CD8-positive, alpha-beta memory T cell (primary cell): ENCODE results near the gene FES. TPM values are rescaled to one million over a fixed set of nuclear protein-coding genes. Genes with fewer than 3 reads are reported as not detected.

Experiments
- CTCF ChIA-PET: fragments of 350-600 bp; sonication (Branson Sonifier 250); formaldehyde crosslinking; loops from one replicate; lab custom pipeline; 2021; ENCODE audit warnings: antibody characterized with exemption; lab: Charles Lee
- POLR2A ChIA-PET: fragments of 350-600 bp; sonication (Branson Sonifier 250); formaldehyde crosslinking; loops from one replicate; lab custom pipeline; 2021; ENCODE audit warnings: antibody characterized with exemption; lab: Charles Lee
- DNase-seq, 5 donors: peaks; one replicate each; pipeline versions ENCODE4 v3.0.0 to v3.0.0-alpha.2; 2020 to 2022; ENCODE audit warnings: mixed read lengths in 1 of 5
- H3K27ac ChIP-seq: one replicate; pipeline ENCODE4 v1.7.0; 2013; ENCODE audit warnings: low read depth, mild to moderate bottlenecking, low read length, moderate library complexity
- H3K27me3 ChIP-seq: 2 replicates; pipeline ENCODE4 v1.7.0; 2013; ENCODE audit warnings: low read length, mild to moderate bottlenecking; ENCODE audit not compliant: insufficient read depth, poor library complexity, severe bottlenecking
- H3K36me3 ChIP-seq: 2 replicates; pipeline ENCODE4 v1.7.0; 2013; ENCODE audit warnings: mild to moderate bottlenecking, low read length, moderate library complexity; ENCODE audit not compliant: insufficient read depth
- H3K4me1 ChIP-seq: 2 replicates; pipeline ENCODE4 v1.7.0; 2013; ENCODE audit warnings: mild to moderate bottlenecking, low read length, moderate library complexity; ENCODE audit not compliant: insufficient read depth
- H3K4me3 ChIP-seq: 2 replicates; pipeline ENCODE4 v1.7.0; 2013; ENCODE audit warnings: mild to moderate bottlenecking, low read length
- H3K9me3 ChIP-seq: 2 replicates; pipeline ENCODE4 v1.7.0; 2013; ENCODE audit warnings: mild to moderate bottlenecking, low read length
- H3K27ac Mint-ChIP-seq, 8 donors: one replicate each; pipeline ENCODE4 v1.8.0; 2020 to 2021; ENCODE audit warnings: mixed read lengths in 8 of 8, mild to moderate bottlenecking in 6 of 8, inconsistent platforms in 3 of 8, moderate library complexity in 3 of 8
- H3K27me3 Mint-ChIP-seq, 2 donors: one replicate each; pipeline ENCODE4 v1.8.0; 2020 to 2021; ENCODE audit warnings: mixed read lengths in 2 of 2, mild to moderate bottlenecking in 1 of 2, moderate library complexity in 1 of 2
- H3K36me3 Mint-ChIP-seq, 3 donors: one replicate each; pipeline ENCODE4 v1.8.0; 2020 to 2021; ENCODE audit warnings: mixed read lengths in 3 of 3, inconsistent platforms in 1 of 3, mild to moderate bottlenecking in 1 of 3
- H3K4me1 Mint-ChIP-seq, 3 donors: one replicate each; pipeline ENCODE4 v1.8.0; 2020 to 2021; ENCODE audit warnings: mixed read lengths in 3 of 3, inconsistent platforms in 1 of 3, mild to moderate bottlenecking in 1 of 3
- H3K4me3 Mint-ChIP-seq, 7 donors: one replicate each; pipeline ENCODE4 v1.8.0; 2020 to 2021; ENCODE audit warnings: mixed read lengths in 7 of 7, mild to moderate bottlenecking in 6 of 7, moderate library complexity in 4 of 7, inconsistent platforms in 2 of 7
- H3K9me3 Mint-ChIP-seq, 5 donors: one replicate each; pipeline ENCODE4 v1.8.0; 2020 to 2022; ENCODE audit warnings: mixed read lengths in 5 of 5, mild to moderate bottlenecking in 3 of 5, moderate library complexity in 2 of 5, inconsistent platforms in 1 of 5
- polyA plus RNA-seq: library from polyadenylated mRNA; unstranded; fragments of 300-500 nt; fragmentation: Illumina TruSeq; gene quantifications from one replicate; pipeline ENCODE4 v1.2.3, GENCODE V29; 2021
- total RNA-seq, 2 experiments: library from RNA; stranded (reverse); gene quantifications; one replicate each; pipeline ENCODE4 v1.2.3, GENCODE V29; 2021

The FES gene
- total and polyA plus RNA-seq, 3 experiments from 2014 or later, result 0.28 to 2.6 (median 2.5) TPM

DNA sequence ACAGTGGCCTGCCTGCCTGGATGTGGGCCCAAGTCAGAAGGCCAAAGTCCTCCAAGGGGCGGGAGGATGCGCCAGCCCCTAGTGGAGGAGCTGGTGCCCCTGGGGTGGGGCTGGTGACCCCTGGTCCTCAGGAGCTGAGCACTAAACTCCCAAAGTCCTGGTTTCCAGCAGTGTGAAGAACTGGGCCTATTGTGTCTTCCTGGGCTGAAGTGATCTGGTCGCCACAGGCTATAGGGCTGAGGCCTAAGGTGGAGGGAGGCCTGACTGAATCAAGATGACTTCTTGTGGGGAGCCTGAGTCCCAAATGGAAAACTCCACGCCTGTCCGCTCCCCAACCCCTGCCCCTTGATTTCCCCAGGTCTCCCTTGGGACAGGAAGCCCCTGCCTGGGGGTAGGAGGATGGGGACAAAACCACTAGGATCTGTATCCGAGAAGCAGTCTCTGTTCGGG is 753 bp upstream of the FES start:
- peaks cover 4% of the 10 kb centered on the region for H3K4me1 ChIP-seq
- ChIA-PET CTCF (interaction anchor here (3.3 to 3.8 kb wide), 2 partner anchors 49 to 235 kb away, joined by 16 to 34 read pairs; partner anchors contain the start of gene HDDC3), POLR2A (no interaction called here)
- no peaks in the 10 kb centered on the region for H3K9me3 ChIP-seq
- H3K9me3 Mint-ChIP-seq, result no peaks in the 10 kb centered on the region
- no peak overlapping the region for H3K27ac Mint-ChIP-seq
- DNase-seq, result no peak
- H3K36me3 Mint-ChIP-seq, result peaks cover 0 to 33% (median 0%) of the 10 kb centered on the region in 3 donors
- no peaks in the 10 kb centered on the region for H3K27me3 ChIP-seq
- no peak overlapping the region for H3K4me3 Mint-ChIP-seq
- no peak overlapping the region for H3K4me3 ChIP-seq
- no peaks in the 10 kb centered on the region for H3K36me3 ChIP-seq
- H3K4me1 Mint-ChIP-seq, result peaks cover 4 to 15% (median 5%) of the 10 kb centered on the region in 3 donors
- H3K27ac ChIP-seq, result no peak overlapping the region
- peaks cover 12 to 19% of the 10 kb centered on the region in 2 donors for H3K27me3 Mint-ChIP-seq

DNA sequence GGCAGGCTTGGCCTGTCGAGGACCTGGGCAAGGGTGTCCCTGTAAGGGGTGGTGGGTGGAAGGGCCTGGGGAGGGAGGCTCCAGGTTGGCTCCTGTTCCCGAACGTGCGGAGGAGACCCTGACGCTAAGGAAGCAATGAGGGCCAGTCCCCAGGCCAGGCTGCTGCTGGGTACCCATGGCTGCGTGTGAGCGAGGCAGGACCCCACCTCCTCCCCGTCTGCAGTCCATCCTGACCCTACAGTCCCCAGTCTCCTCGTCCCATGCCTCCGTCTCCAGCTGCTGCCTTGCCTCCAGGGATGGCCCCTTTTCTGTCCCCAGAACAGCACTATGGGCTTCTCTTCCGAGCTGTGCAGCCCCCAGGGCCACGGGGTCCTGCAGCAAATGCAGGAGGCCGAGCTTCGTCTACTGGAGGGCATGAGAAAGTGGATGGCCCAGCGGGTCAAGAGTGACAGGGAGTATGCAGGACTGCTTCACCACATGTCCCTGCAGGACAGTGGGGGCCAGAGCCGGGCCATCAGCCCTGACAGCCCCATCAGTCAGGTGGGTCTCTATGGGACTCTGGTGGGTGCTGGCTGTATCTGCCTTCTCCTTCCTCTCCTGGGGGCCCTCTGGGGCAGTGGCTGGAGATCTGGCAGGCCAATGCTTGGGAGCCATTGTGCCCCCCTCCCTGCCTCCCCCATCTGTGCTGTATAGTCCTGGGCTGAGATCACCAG is 571 bp downstream of the FES start:
- H3K36me3 ChIP-seq, result no peaks in the 10 kb centered on the region
- H3K27me3 ChIP-seq, result no peaks in the 10 kb centered on the region
- ChIA-PET POLR2A (no interaction called here), CTCF (interaction anchor here (0.5 to 3.8 kb wide), 28 partner anchors 9 to 565 kb away, joined by 3 to 34 read pairs (median 6); partner anchors contain the start of genes FURIN, HDDC3 and UNC45A)
- H3K27ac ChIP-seq, result no peak overlapping the region
- DNase-seq, result no peak
- peaks cover 10 to 24% (median 10%) of the 10 kb centered on the region in 3 donors for H3K4me1 Mint-ChIP-seq
- H3K9me3 Mint-ChIP-seq, result no peaks in the 10 kb centered on the region
- peaks cover 9% of the 10 kb centered on the region for H3K4me1 ChIP-seq
- H3K27ac Mint-ChIP-seq, result peak overlapping the region in 3 of 8 donors; percentile 20 to 59 (median 42)
- peaks cover 0 to 20% (median 0%) of the 10 kb centered on the region in 3 donors for H3K36me3 Mint-ChIP-seq
- H3K4me3 ChIP-seq, result no peak overlapping the region
- peaks cover 16 to 19% of the 10 kb centered on the region in 2 donors for H3K27me3 Mint-ChIP-seq
- no peaks in the 10 kb centered on the region for H3K9me3 ChIP-seq
- H3K4me3 Mint-ChIP-seq, result peak overlapping the region in 2 of 7 donors; percentile 12 to 27

DNA sequence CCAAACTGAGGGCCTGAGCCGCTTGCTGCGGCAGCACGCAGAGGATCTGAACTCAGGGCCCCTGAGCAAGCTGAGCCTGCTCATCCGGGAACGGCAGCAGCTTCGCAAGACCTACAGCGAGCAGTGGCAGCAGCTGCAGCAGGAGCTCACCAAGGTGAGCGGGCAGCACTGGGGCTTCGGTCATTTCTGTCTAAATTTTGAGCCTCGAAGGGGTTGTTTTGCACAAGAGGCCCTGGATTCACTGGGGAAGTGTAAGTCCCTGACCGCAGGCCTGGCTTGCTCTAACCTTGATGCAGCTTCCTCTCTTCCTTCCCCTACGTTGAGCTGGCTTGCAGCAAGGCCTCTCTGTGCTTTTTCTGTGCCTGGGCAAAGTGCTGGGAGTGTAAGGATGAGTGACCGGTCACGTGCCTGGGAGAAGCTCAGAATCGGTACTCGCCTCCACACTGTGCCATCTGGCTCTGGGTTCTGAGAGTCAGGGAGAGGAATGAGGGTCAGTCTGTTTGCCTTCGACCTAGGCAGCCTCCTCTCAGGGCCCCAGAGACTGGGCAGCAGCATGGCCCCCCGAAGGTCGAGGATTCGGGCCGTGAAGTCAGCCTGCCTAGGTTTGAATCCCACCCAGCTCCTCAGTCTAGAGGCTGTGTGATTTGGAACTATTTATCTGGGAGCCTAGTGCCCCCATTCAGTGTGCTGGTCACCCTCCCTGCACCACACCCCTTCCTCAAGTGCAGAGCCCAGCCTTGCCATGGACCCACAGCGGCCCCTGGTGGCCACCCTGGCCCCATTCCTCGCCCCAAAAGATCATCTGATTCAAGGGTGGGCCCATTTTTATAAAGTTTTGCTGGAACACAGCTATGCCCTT is 1.4 kb downstream of the FES start:
- peaks cover 9% of the 10 kb centered on the region for H3K4me1 ChIP-seq
- H3K9me3 ChIP-seq, result no peaks in the 10 kb centered on the region
- Mint-ChIP-seq H3K4me3 (peak overlapping the region in 3 of 7 donors; percentile 12 to 43 (median 25)), H3K27ac (peak overlapping the region in 1 of 8 donors; percentile 42), H3K4me1 (peaks cover 10 to 27% (median 10%) of the 10 kb centered on the region in 3 donors), H3K36me3 (peaks cover 0 to 13% (median 0%) of the 10 kb centered on the region in 3 donors), H3K27me3 (peaks cover 19% of the 10 kb centered on the region in 2 donors), H3K9me3 (no peaks in the 10 kb centered on the region)
- DNase-seq, result peak; percentile 63 to 80 (median 65)
- CTCF ChIA-PET, result interaction anchor here (0.7 to 3.8 kb wide), 47 partner anchors 9 to 566 kb away, joined by 3 to 34 read pairs (median 5); partner anchors contain the start of genes FURIN, HDDC3 and UNC45A
- no peaks in the 10 kb centered on the region for H3K36me3 ChIP-seq
- POLR2A ChIA-PET, result interaction anchor here (1.1 kb wide), 1 partner anchor 238 kb away, joined by 3 read pairs; no protein-coding TSS in a partner anchor
- H3K27me3 ChIP-seq, result no peaks in the 10 kb centered on the region
- H3K27ac ChIP-seq, result no peak overlapping the region
- no peak overlapping the region for H3K4me3 ChIP-seq

DNA sequence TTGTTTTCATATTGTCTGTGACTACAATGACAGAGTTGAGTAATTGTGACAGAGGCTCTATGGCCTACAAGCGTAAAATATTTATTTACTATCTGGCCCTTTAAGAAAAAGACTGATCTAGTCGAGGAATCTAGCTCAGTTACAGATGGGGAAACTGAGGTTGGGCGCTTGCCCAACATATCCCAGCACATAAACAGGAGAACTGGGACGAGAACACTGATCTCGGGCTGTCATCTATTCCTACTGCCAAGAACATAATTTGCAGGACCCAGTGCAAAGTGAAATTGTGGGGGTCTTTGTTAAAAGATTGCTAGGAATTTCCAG is 1.9 kb downstream of the FES start:
- CTCF ChIA-PET, result interaction anchor here (0.7 to 3.8 kb wide), 41 partner anchors 9 to 566 kb away, joined by 3 to 34 read pairs (median 5); partner anchors contain the start of genes FURIN, HDDC3 and UNC45A
- no peak for DNase-seq
- POLR2A ChIA-PET, result interaction anchor here (1.1 kb wide), 1 partner anchor 238 kb away, joined by 3 read pairs; no protein-coding TSS in a partner anchor
- Mint-ChIP-seq H3K36me3 (peaks cover 0 to 7% (median 0%) of the 10 kb centered on the region in 3 donors), H3K9me3 (no peaks in the 10 kb centered on the region), H3K27me3 (peaks cover 19 to 21% of the 10 kb centered on the region in 2 donors), H3K4me3 (peak overlapping the region in 1 of 7 donors; percentile 12), H3K27ac (no peak overlapping the region), H3K4me1 (peaks cover 10 to 27% (median 10%) of the 10 kb centered on the region in 3 donors)
- no peaks in the 10 kb centered on the region for H3K27me3 ChIP-seq
- H3K9me3 ChIP-seq, result no peaks in the 10 kb centered on the region
- peaks cover 9% of the 10 kb centered on the region for H3K4me1 ChIP-seq
- H3K36me3 ChIP-seq, result no peaks in the 10 kb centered on the region
- H3K27ac ChIP-seq, result no peak overlapping the region
- H3K4me3 ChIP-seq, result no peak overlapping the region

DNA sequence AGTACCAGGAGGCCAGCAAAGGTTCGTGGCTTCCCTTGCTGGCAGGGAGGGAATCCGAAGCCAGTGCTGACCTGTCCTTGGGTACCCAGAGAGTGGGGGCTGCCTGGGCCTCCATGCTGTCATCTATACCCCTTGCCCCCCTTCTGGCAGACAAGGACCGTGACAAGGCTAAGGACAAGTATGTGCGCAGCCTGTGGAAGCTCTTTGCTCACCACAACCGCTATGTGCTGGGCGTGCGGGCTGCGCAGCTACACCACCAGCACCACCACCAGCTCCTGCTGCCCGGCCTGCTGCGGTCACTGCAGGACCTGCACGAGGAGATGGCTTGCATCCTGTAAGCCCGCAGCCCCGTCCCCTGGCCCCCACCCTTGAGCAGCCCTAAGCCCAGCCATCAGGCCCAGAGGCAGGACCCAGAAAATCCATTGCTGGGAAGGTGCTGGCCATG is 2.8 kb downstream of the FES start:
- no peak for DNase-seq
- peaks cover 0 to 3% (median 0%) of the 10 kb centered on the region in 3 donors for H3K36me3 Mint-ChIP-seq
- H3K4me1 Mint-ChIP-seq, result peaks cover 10 to 27% (median 10%) of the 10 kb centered on the region in 3 donors
- no peak overlapping the region for H3K4me3 ChIP-seq
- no peaks in the 10 kb centered on the region for H3K27me3 ChIP-seq
- no peak overlapping the region for H3K27ac Mint-ChIP-seq
- ChIA-PET POLR2A (no interaction called here), CTCF (interaction anchor here (1.2 to 3.8 kb wide), 11 partner anchors 13 to 245 kb away, joined by 3 to 34 read pairs (median 5); partner anchors contain the start of gene HDDC3)
- no peaks in the 10 kb centered on the region for H3K9me3 ChIP-seq
- H3K36me3 ChIP-seq, result no peaks in the 10 kb centered on the region
- no peak overlapping the region for H3K4me3 Mint-ChIP-seq
- H3K27me3 Mint-ChIP-seq, result peaks cover 19 to 21% of the 10 kb centered on the region in 2 donors
- peaks cover 9% of the 10 kb centered on the region for H3K4me1 ChIP-seq
- H3K27ac ChIP-seq, result no peak overlapping the region
- H3K9me3 Mint-ChIP-seq, result no peaks in the 10 kb centered on the region

DNA sequence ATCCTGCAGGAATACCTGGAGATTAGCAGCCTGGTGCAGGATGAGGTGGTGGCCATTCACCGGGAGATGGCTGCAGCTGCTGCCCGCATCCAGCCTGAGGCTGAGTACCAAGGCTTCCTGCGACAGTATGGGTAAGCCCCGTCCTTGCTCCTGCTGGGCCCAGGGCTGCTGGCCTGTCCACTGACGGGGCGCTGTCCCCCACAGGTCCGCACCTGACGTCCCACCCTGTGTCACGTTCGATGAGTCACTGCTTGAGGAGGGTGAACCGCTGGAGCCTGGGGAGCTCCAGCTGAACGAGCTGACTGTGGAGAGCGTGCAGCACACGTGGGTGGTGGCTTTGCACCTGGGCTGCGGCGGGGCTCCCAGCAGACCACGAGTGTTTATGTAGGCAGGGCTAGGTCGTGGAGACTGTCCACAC is 5.0 kb downstream of the FES start:
- Histone ChIP-seq H3K27me3 (no peaks in the 10 kb centered on the region), H3K27ac (no peak overlapping the region), H3K4me1 (peaks cover 9% of the 10 kb centered on the region), H3K9me3 (no peaks in the 10 kb centered on the region), H3K4me3 (no peak overlapping the region), H3K36me3 (no peaks in the 10 kb centered on the region)
- Mint-ChIP-seq H3K27ac (peak overlapping the region in 1 of 8 donors; percentile 52), H3K36me3 (no peaks in the 10 kb centered on the region), H3K27me3 (peaks cover 19 to 21% of the 10 kb centered on the region in 2 donors), H3K4me1 (peaks cover 10 to 27% (median 10%) of the 10 kb centered on the region in 3 donors), H3K4me3 (peak overlapping the region in 4 of 7 donors; percentile 23 to 86 (median 50)), H3K9me3 (no peaks in the 10 kb centered on the region)
- CTCF ChIA-PET, result interaction anchor here (0.7 to 2.4 kb wide), 6 partner anchors 13 to 241 kb away, joined by 3 to 29 read pairs (median 6); partner anchors contain the start of genes BLM, HDDC3, MAN2A2 and UNC45A
- POLR2A ChIA-PET, result interaction anchor here (1.5 to 1.6 kb wide), 2 partner anchors 13 to 42 kb away, joined by 4 to 5 read pairs; no protein-coding TSS in a partner anchor
- peak in 4 of 5 donors; percentile 18 to 69 (median 35) for DNase-seq
